AG10803 (cell line): ENCODE measurements around the gene OTUD3.
"Not testable (repeated sequence)": the region's sequence is repeated elsewhere in the genome, so short reads cannot be mapped to it uniquely, and the experiment has no call there.

Experiments used
- DNase-seq: peaks from one replicate; pipeline ENCODE4 v3.0.0; 2010; ENCODE audit warnings: low read depth
- H3K4me3 ChIP-seq: 2 replicates; pipeline ENCODE4 v1.5.1; 2011; ENCODE audit warnings: mild to moderate bottlenecking, low read length, control low read depth
- CTCF ChIP-seq: conservative IDR thresholded peaks from 2 replicates; pipeline ENCODE4 v1.5.1; 2011; ENCODE audit warnings: mild to moderate bottlenecking, low read length, control low read depth, inconsistent platforms

The OTUD3 gene

GRCh38 chr1:19860418-19860817 lies 21.8 kb upstream of the OTUD3 start:
- no peak for TF ChIP-seq CTCF
- no peak for DNase-seq
- no peak overlapping the region for H3K4me3 ChIP-seq

GRCh38 chr1:19861034-19861433 lies 21.2 kb upstream of the OTUD3 start:
- DNase-seq = peak; percentile 72
- no peak for TF ChIP-seq CTCF
- H3K4me3 ChIP-seq = no peak overlapping the region

DNA sequence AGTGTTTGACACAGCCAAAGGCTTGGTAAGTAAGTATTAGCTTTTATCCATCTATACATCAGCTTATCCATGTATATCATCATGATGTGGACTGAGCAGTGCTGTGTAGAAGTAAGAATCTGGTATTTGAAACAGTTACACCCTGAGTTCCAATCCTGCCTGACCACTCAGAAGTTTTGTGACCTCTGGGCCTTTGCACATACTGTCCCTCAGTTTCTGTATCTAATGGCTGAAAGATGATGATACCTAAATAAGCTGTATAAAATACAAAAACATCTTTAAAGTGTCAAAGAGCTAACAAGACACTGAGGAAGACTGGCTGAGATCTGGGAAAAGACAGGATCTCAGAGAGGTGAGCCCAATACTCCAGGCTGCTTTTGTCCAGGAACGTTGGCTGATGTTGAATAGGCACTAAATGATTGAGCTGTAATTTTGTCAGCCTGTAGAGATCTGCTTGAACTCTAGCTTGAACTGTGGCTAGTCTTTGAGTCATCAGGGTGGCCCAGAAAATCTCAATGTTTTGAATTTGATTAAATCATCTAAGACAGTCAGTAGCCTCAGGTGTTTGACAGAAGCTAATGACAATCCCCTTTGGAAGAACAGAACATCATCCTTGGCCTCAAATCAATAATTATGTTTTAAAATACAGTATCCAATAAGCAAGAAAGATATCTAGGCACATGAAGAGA lies 20.2 kb upstream of the OTUD3 start:
- H3K4me3 ChIP-seq = no peak overlapping the region
- DNase-seq = no peak
- TF ChIP-seq CTCF = no peak

GRCh38 chr1:19862944-19863343 lies 19.3 kb upstream of the OTUD3 start:
- no peak overlapping the region for H3K4me3 ChIP-seq
- DNase-seq = no peak
- no peak for TF ChIP-seq CTCF

- no peak for TF ChIP-seq CTCF
- H3K4me3 ChIP-seq = no peak overlapping the region
- DNase-seq = no peak
Observed at GRCh38 chr1:19864570-19865160, 17.5 kb upstream of the OTUD3 start.

- DNase-seq = no peak
- TF ChIP-seq CTCF = no peak
- H3K4me3 ChIP-seq = no peak overlapping the region
Observed at GRCh38 chr1:19866029-19866428, 16.2 kb upstream of the OTUD3 start.

- no peak for TF ChIP-seq CTCF
- DNase-seq = peak; percentile 50
Observed at GRCh38 chr1:19866758-19867157, 15.4 kb upstream of the OTUD3 start.

DNA sequence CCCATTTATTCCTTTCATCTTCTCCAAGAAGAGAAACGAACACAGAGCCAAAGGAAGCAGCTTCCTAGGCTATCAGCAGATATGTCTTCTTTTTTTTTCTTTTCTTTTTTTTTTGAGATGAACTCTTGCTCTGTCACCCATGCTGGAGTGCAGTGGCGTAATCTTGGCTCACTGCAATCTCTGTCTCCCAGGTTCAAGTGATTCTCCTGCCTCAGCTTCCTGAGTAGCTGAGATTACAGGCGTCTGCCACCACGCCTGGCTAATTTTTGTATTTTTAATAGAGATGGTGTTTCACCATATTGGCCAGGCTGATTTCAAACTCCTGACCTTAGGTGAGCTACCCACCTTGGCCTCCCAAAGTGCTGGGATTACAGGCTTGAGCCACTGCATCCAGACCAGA lies 13.6 kb upstream of the OTUD3 start:
- not testable (repeated sequence) for DNase-seq, H3K4me3 ChIP-seq

More at GRCh38 chr1:19866758-19867157, 15.4 kb upstream of the OTUD3 start:
- no peak overlapping the region for H3K4me3 ChIP-seq

GRCh38 chr1:19869453-19869852 lies 12.7 kb upstream of the OTUD3 start:
- not testable (repeated sequence) for H3K4me3 ChIP-seq, DNase-seq
